K562 treated with DMSO at 1 percent for 48 hours (cell line): Measurements from ENCODE around the gene SALL4. TPM values are rescaled to one million over a fixed set of nuclear protein-coding genes. Genes with fewer than 3 reads are reported as not detected.

ENCODE experiments used
- total RNA-seq: library from RNA; unstranded; fragments of 300-600 nt; gene quantifications from 2 replicates; pipeline ENCODE4 v1.2.3, GENCODE V29; 2022; ENCODE audit warnings: low replicate concordance; ENCODE audit errors: extremely low read depth

The SALL4 gene
- total RNA-seq, result not detected in 2 replicates

GRCh38 chr20:51802170-51802751, at the start of gene SALL4:
SALL4 (minus strand) TSS chr20:51802521; CDS start chr20:51802408, 113 bp downstream.

GRCh38 chr20:51767867-51768758, 34.2 kb downstream of the SALL4 start, which contains the start of gene ATP9A:
ATP9A (minus strand) TSS chr20:51768390; CDS start chr20:51768369, 21 bp downstream.

Other genes starting within 250 kb of the SALL4 start
- not detected in 2 replicates for gene ATP9A, start 34.1 kb downstream of the SALL4 start, total RNA-seq